Peyer's patch (tissue), 4 donors: ENCODE data around the gene POU3F4. TPM values are rescaled to one million over a fixed set of nuclear protein-coding genes. Genes with fewer than 3 reads are reported as not detected.

ENCODE experiments used
- DNase-seq, 3 donors: peaks; one replicate each; pipeline ENCODE4 v3.0.0-alpha.2; 2017 to 2019
- H3K27ac ChIP-seq, 4 donors: fragments of 200-600 bp; sonication (generic); one replicate each; pipeline ENCODE4 v1.5.1; 2016 to 2019
- H3K27me3 ChIP-seq, 2 donors: fragments of 200-600 bp; sonication (generic); one replicate each; pipeline ENCODE4 v1.5.1; 2019
- H3K36me3 ChIP-seq, 3 donors: fragments of 200-600 bp; sonication (generic); one replicate each; pipeline ENCODE4 v1.5.1; 2016 to 2019
- H3K4me1 ChIP-seq, 4 donors: fragments of 200-600 bp; sonication (generic); one replicate each; pipeline ENCODE4 v1.5.1; 2016 to 2019
- H3K4me3 ChIP-seq, 4 donors: fragments of 200-600 bp; sonication (generic); 1 replicate in 3 of 4; 2 replicates in 1 of 4; pipeline ENCODE4 v1.5.1; 2016 to 2019; ENCODE audit warnings: mild to moderate bottlenecking in 1 of 4
- H3K9me3 ChIP-seq, 4 donors: fragments of 200-600 bp; sonication (generic); one replicate each; pipeline ENCODE4 v1.5.1; 2016 to 2019; ENCODE audit warnings: mild to moderate bottlenecking in 1 of 4
- POLR2A ChIP-seq, 2 donors: fragments of 450-650 bp; IDR thresholded peaks; one replicate each; pipeline ENCODE4 v1.5.1; 2017; ENCODE audit warnings: antibody characterized with exemption in 2 of 2, mild to moderate bottlenecking in 2 of 2, moderate library complexity in 2 of 2
- total RNA-seq, 4 donors: library from RNA; depleted of rRNA; stranded (reverse); fragments of >200 nt; gene quantifications; one replicate each; pipeline ENCODE4 v1.1.0, GENCODE V29; 2016
- TF ChIP-seq, protein P1 (sequence below), 6 experiments: fragments of 450-650 bp in 4 of 6; fragments of 200-600 bp in 2 of 6; sonication (generic) in 1 of 6; IDR thresholded peaks; one replicate each; pipeline ENCODE4 v1.5.1; 2017 to 2019; ENCODE audit warnings: antibody characterized with exemption in 6 of 6, mild to moderate bottlenecking in 3 of 6, moderate library complexity in 1 of 6

POU3F4 gene
- total RNA-seq, 4 donors from 2014 or later, result not detected

- Histone ChIP-seq H3K4me3 (no peak overlapping the region), H3K36me3 (no peaks in the 10 kb centered on the region), H3K27me3 (no peaks in the 10 kb centered on the region), H3K4me1 (no peaks in the 10 kb centered on the region), H3K27ac (no peak overlapping the region), H3K9me3 (no peaks in the 10 kb centered on the region)
- TF ChIP-seq, protein P1, sequence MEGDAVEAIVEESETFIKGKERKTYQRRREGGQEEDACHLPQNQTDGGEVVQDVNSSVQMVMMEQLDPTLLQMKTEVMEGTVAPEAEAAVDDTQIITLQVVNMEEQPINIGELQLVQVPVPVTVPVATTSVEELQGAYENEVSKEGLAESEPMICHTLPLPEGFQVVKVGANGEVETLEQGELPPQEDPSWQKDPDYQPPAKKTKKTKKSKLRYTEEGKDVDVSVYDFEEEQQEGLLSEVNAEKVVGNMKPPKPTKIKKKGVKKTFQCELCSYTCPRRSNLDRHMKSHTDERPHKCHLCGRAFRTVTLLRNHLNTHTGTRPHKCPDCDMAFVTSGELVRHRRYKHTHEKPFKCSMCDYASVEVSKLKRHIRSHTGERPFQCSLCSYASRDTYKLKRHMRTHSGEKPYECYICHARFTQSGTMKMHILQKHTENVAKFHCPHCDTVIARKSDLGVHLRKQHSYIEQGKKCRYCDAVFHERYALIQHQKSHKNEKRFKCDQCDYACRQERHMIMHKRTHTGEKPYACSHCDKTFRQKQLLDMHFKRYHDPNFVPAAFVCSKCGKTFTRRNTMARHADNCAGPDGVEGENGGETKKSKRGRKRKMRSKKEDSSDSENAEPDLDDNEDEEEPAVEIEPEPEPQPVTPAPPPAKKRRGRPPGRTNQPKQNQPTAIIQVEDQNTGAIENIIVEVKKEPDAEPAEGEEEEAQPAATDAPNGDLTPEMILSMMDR (IDR thresholded peaks at IDR 0.05), result no peak
- TF ChIP-seq POLR2A (IDR thresholded peaks at IDR 0.05), result no peak
- no peak for DNase-seq
Observed at GRCh38 chrX:83516597-83516996, 8.5 kb downstream of the POU3F4 start.

DNA sequence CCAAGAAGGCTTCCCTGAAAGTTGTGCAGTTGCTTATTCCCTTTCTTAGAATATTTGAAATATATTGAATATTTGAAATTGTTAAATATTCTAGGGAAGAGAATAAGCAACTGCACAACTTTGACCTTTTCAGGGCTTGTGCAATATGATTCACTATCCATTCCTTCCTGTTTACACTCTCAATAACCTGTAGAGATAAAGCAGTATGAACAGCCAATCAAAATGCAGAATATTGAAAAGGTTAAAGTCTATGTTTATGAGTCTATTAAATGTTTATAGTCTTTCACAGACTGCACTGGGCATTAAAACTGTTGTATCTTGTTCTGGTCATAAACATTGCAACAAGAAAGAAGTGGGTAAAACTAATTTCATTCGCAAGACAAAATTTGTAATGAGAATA lies 13.8 kb downstream of the POU3F4 start:
- TF ChIP-seq, protein P1 (IDR thresholded peaks at IDR 0.05), result no peak
- no peak for TF ChIP-seq POLR2A (IDR thresholded peaks at IDR 0.05)
- no peaks in the 10 kb centered on the region for H3K36me3 ChIP-seq
- no peak overlapping the region for H3K4me3 ChIP-seq
- no peak for DNase-seq
- no peaks in the 10 kb centered on the region for H3K4me1 ChIP-seq
- no peaks in the 10 kb centered on the region for H3K27me3 ChIP-seq
- H3K9me3 ChIP-seq, result no peaks in the 10 kb centered on the region
- H3K27ac ChIP-seq, result no peak overlapping the region

DNA sequence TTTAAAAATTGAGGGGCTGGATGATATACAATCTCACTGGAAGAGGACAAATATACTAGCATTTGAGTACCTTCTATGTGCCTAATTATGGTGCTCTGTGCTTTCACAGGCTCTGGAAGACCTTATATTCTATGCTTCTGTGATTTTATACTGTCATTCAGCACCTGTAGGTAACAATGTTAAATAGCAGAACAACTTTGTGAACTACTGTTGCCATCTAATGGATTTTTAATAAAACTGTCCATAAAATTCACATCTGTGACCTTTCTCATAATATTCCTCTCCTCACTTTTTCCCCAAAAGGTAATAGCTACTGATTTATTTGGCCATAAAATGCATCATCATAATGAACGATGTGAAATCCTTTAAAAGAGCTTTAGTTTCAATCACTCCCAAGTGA lies 21.9 kb downstream of the POU3F4 start:
- Histone ChIP-seq H3K27ac (no peak overlapping the region), H3K9me3 (no peaks in the 10 kb centered on the region), H3K4me1 (no peaks in the 10 kb centered on the region)

DNA sequence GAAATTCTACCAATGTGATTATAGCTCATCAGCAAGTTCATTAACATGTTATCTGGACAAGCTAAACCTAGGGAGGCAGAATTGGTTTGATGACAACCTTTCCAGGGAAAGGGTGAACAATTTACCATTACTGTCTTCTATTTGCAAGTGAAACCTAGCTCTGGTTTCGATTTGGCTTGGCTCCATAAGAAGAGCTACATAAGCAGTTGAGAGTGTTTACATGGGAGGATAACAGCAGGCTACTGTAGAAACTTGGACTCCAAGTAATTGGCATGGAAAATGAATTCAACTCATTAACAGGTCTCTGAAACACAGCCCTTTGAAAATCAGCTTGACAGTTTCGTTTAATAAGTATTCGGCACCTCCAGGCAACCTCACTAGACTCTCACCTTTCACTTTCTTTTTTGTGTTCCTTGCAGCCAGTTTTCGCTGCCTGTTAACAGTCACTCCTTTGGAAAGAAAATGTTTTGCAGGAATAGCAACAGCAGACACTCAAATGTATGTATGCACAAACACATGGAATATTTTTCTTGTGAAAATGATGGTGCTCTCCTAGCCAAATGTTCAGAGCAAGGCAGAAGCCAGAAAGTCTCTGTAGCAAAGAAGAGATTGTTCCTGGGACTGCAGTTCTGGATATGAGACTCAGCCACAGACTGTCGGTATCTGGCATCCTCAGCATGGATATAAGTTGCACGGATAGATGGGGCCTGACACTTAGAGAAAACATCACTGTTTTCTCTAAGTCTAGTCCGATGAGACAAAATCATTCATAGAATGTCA lies 27.5 kb downstream of the POU3F4 start:
- H3K4me1 ChIP-seq, result no peaks in the 10 kb centered on the region
- H3K9me3 ChIP-seq, result no peaks in the 10 kb centered on the region
- no peak for DNase-seq
- no peak for TF ChIP-seq POLR2A (IDR thresholded peaks at IDR 0.05)
- TF ChIP-seq, protein P1 (IDR thresholded peaks at IDR 0.05), result no peak
- H3K36me3 ChIP-seq, result no peaks in the 10 kb centered on the region
- peak overlapping the region in 2 of 4 donors; percentile 21 to 35 for H3K4me3 ChIP-seq
- H3K27ac ChIP-seq, result no peak overlapping the region
- H3K27me3 ChIP-seq, result no peaks in the 10 kb centered on the region

More for the DNA sequence above, 21.9 kb downstream of the POU3F4 start:
- no peak for TF ChIP-seq POLR2A (IDR thresholded peaks at IDR 0.05)
- TF ChIP-seq, protein P1 (IDR thresholded peaks at IDR 0.05), result no peak
- no peak overlapping the region for H3K4me3 ChIP-seq
- H3K27me3 ChIP-seq, result no peaks in the 10 kb centered on the region
- no peaks in the 10 kb centered on the region for H3K36me3 ChIP-seq
- DNase-seq, result no peak
